ENCODE results near the gene CFAP69. TPM values are rescaled to one million over a fixed set of nuclear protein-coding genes. Genes with fewer than 3 reads are reported as not detected.

The CFAP69 gene
- polyA plus RNA-seq, 1 donor from 2014 or later = 6.2 TPM

GRCh38 chr7:90345595-90346335, 100.8 kb downstream of the CFAP69 start:
- TF ChIP-seq CTCF (IDR thresholded peaks at IDR 0.05; ENCODE audit: poor library complexity, severe bottlenecking) (no peak), MXI1 (conservative IDR thresholded peaks at IDR 0.05; ENCODE audit: poor library complexity, severe bottlenecking) (no peak), REST (IDR thresholded peaks at IDR 0.05; ENCODE audit: borderline replicate concordance) (no peak), TAF1 (IDR thresholded peaks at IDR 0.05; ENCODE audit: low read depth) (no peak), EZH2 (IDR thresholded peaks at IDR 0.05; ENCODE audit: borderline replicate concordance, insufficient read depth, low read length, poor library complexity, severe bottlenecking) (no peak), SMC3 (conservative IDR thresholded peaks at IDR 0.05; ENCODE audit: poor library complexity) (no peak), POLR2AphosphoS5 (IDR thresholded peaks at IDR 0.05) (no peak), RAD21 (conservative IDR thresholded peaks at IDR 0.05) (no peak)
- Histone ChIP-seq H2AFZ (ENCODE audit: low read depth, low read length) (peak overlapping the region; percentile 93), H3K9ac (ENCODE audit: low read length) (peak overlapping the region; percentile 90), H3K27me3 (ENCODE audit: insufficient read depth, low read depth, low read length) (no peaks in the 10 kb centered on the region), H3K9me2 (ENCODE audit: insufficient read depth, low read length) (no peaks in the 10 kb centered on the region), H4K20me1 (ENCODE audit: insufficient read depth) (no peaks in the 10 kb centered on the region), H3K4me2 (ENCODE audit: low read length) (peak overlapping the region; percentile 82), H3K36me3 (ENCODE audit: insufficient read depth, low read length) (no peaks in the 10 kb centered on the region), H3K4me3 (ENCODE audit: low read length) (peak overlapping the region; percentile 81), H3K9me3 (ENCODE audit: low read length) (no peaks in the 10 kb centered on the region), H3F3A (ENCODE audit: insufficient read depth, low read length, poor library complexity, severe bottlenecking) (no peaks in the 10 kb centered on the region), H3K79me2 (replicated peaks; ENCODE audit: insufficient read depth, low read length) (peaks cover 17% of the 10 kb centered on the region), H3K27ac (ENCODE audit: low read length) (peak overlapping the region; percentile 91)

GRCh38 chr7:90346336-90347125, 101.6 kb downstream of the CFAP69 start, which contains the start of gene GTPBP10:
TSS of gene GTPBP10 (plus strand) at chr7:90346716. CDS start at chr7:90346742, 26 bp downstream.
- H3K9me2 ChIP-seq (ENCODE audit: insufficient read depth, low read length) = no peaks in the 10 kb centered on the region
- peak within 1 kb of the TSS; percentile 81 for H3K4me3 ChIP-seq (ENCODE audit: low read length)
- peak within 1 kb of the TSS; percentile 90 for H3K9ac ChIP-seq (ENCODE audit: low read length)
- H2AFZ ChIP-seq (ENCODE audit: low read depth, low read length) = peak within 1 kb of the TSS; percentile 97
- H4K20me1 ChIP-seq (ENCODE audit: insufficient read depth) = no peaks in the 10 kb centered on the region
- TF ChIP-seq EZH2 (IDR thresholded peaks at IDR 0.05; ENCODE audit: borderline replicate concordance, insufficient read depth, low read length, poor library complexity, severe bottlenecking) = no peak
- peak; percentile 87 for TF ChIP-seq REST (IDR thresholded peaks at IDR 0.05; ENCODE audit: borderline replicate concordance)
- peak; percentile 96 for TF ChIP-seq MXI1 (conservative IDR thresholded peaks at IDR 0.05; ENCODE audit: poor library complexity, severe bottlenecking)
- peak; percentile 78 for TF ChIP-seq EP300 (conservative IDR thresholded peaks at IDR 0.05; ENCODE audit: poor library complexity, severe bottlenecking)
- TF ChIP-seq POLR2AphosphoS5 (IDR thresholded peaks at IDR 0.05) = peak; percentile 97
- TF ChIP-seq TAF1 (IDR thresholded peaks at IDR 0.05; ENCODE audit: low read depth) = peak; percentile 88
- TF ChIP-seq SMC3 (conservative IDR thresholded peaks at IDR 0.05; ENCODE audit: poor library complexity) = peak; percentile 58
- peak; percentile 45 for TF ChIP-seq RAD21 (conservative IDR thresholded peaks at IDR 0.05)
- TF ChIP-seq CTCF (IDR thresholded peaks at IDR 0.05; ENCODE audit: poor library complexity, severe bottlenecking) = peak; percentile 96
- H3K4me2 ChIP-seq (ENCODE audit: low read length) = peak within 1 kb of the TSS; percentile 94
- H3K9me3 ChIP-seq (ENCODE audit: low read length) = no peaks in the 10 kb centered on the region
- H3F3A ChIP-seq (ENCODE audit: insufficient read depth, low read length, poor library complexity, severe bottlenecking) = no peaks in the 10 kb centered on the region
- peaks cover 17% of the 10 kb centered on the region for H3K79me2 ChIP-seq (replicated peaks; ENCODE audit: insufficient read depth, low read length)
- H3K27me3 ChIP-seq (ENCODE audit: insufficient read depth, low read depth, low read length) = no peaks in the 10 kb centered on the region
- no peaks in the 10 kb centered on the region for H3K36me3 ChIP-seq (ENCODE audit: insufficient read depth, low read length)
- H3K27ac ChIP-seq (ENCODE audit: low read length) = peak within 1 kb of the TSS; percentile 91
